ENCODE measurements around the gene GPR65.

Gene GPR65

DNA sequence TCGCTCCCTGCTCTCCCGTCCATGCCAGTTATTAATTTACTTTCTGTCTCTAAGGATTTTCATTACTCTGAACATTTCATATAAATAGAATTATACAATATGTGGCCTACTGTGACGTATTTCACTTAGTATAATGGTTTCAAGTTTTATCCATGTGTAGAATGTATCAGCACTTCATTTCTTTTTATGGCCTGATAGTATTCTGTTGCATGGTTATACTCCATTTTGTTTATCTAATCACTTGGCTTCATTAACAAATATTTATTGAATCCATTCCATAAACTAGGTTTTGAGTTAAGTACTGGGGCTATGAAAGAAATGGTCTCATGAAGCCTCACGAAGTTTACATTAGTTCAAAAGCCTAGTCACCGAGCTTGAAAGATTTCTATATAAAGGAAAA is 7.6 kb downstream of the GPR65 start:
- Histone ChIP-seq H3K4me3 (ENCODE audit: low read length) (no peak overlapping the region), H3K79me1 (ENCODE audit: low read length) (no peaks in the 10 kb centered on the region), H3K23ac (ENCODE audit: low read length) (no peak overlapping the region), H3K56ac (ENCODE audit: low read length) (no peak overlapping the region), H3K27me3 (ENCODE audit: insufficient read depth, low read length, poor library complexity) (no peaks in the 10 kb centered on the region), H2BK5ac (ENCODE audit: low read length) (no peak overlapping the region), H3K36me3 (ENCODE audit: control insufficient read depth, insufficient read depth, low read length) (no peaks in the 10 kb centered on the region), H4K8ac (ENCODE audit: low read depth, low read length) (no peak overlapping the region), H3K4me2 (ENCODE audit: low read length) (no peak overlapping the region), H3K27ac (ENCODE audit: low read depth, low read length) (no peak overlapping the region), H3K18ac (ENCODE audit: low read length) (no peak overlapping the region), H3K9ac (ENCODE audit: low read length) (no peak overlapping the region), H2BK120ac (ENCODE audit: low read depth, low read length) (no peak overlapping the region), H3K4me1 (ENCODE audit: control insufficient read depth, low read depth, low read length) (no peaks in the 10 kb centered on the region), H3K79me2 (ENCODE audit: control insufficient read depth, insufficient read depth, low read length) (no peaks in the 10 kb centered on the region), H4K5ac (ENCODE audit: low read length) (no peak overlapping the region), H3K4ac (ENCODE audit: low read depth, low read length) (no peak overlapping the region), H2BK15ac (replicated peaks; ENCODE audit: low read depth) (no peak overlapping the region), H2AK5ac (ENCODE audit: low read length) (no peak overlapping the region)
- DNase-seq, result no peak
- WGBS (ENCODE audit: extremely low coverage, insufficient coverage, low lambda C conversion rate), result no CpG with 5 or more reads among the region's 5 CpGs

DNA sequence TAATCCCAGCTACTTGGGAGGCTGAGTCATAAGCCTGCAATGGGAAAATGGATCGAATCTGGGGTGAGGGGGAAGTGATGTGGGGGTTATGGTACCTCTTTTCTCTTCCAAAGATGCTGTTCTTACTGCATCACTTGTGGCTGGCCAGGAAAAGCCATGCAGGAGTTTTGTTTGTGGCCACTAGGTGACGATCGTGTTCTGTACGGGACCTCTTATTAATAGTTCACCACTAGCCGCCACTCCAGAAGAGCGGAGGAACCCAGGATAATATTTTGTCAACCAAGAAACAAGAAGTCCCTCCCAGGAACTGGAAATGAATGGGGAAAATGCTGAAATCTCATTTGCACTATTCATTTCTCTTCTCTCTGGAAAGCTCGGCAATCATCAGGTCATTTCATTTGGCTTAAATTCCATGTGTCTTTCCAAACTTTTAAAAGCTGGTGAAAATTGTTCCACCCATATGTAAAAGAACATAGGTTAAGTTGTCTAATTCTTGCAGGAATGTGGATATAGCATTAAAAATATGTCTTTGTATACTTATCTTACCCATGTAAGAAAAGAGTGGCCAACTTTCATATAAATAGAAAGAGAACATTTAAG is 8.9 kb downstream of the GPR65 start:
- no peak overlapping the region for H2AK5ac ChIP-seq (ENCODE audit: low read length)
- H3K27ac ChIP-seq (ENCODE audit: low read depth, low read length), result no peak overlapping the region
- DNase-seq, result peak; percentile 78
- no peaks in the 10 kb centered on the region for H3K27me3 ChIP-seq (ENCODE audit: insufficient read depth, low read length, poor library complexity)
- H2BK5ac ChIP-seq (ENCODE audit: low read length), result no peak overlapping the region
- no peaks in the 10 kb centered on the region for H3K4me1 ChIP-seq (ENCODE audit: control insufficient read depth, low read depth, low read length)
- no peak overlapping the region for H3K4me2 ChIP-seq (ENCODE audit: low read length)
- H3K79me1 ChIP-seq (ENCODE audit: low read length), result no peaks in the 10 kb centered on the region
- H3K56ac ChIP-seq (ENCODE audit: low read length), result no peak overlapping the region
- no peak overlapping the region for H2BK120ac ChIP-seq (ENCODE audit: low read depth, low read length)
- WGBS (ENCODE audit: extremely low coverage, insufficient coverage, low lambda C conversion rate), result no CpG with 5 or more reads among the region's 7 CpGs
- H3K79me2 ChIP-seq (ENCODE audit: control insufficient read depth, insufficient read depth, low read length), result no peaks in the 10 kb centered on the region
- no peak overlapping the region for H3K18ac ChIP-seq (ENCODE audit: low read length)
- no peak overlapping the region for H3K4me3 ChIP-seq (ENCODE audit: low read length)
- H3K4ac ChIP-seq (ENCODE audit: low read depth, low read length), result no peak overlapping the region
- no peak overlapping the region for H4K8ac ChIP-seq (ENCODE audit: low read depth, low read length)
- no peak overlapping the region for H4K5ac ChIP-seq (ENCODE audit: low read length)
- H3K36me3 ChIP-seq (ENCODE audit: control insufficient read depth, insufficient read depth, low read length), result no peaks in the 10 kb centered on the region
- no peak overlapping the region for H2BK15ac ChIP-seq (replicated peaks; ENCODE audit: low read depth)
- no peak overlapping the region for H3K23ac ChIP-seq (ENCODE audit: low read length)
- H3K9ac ChIP-seq (ENCODE audit: low read length), result no peak overlapping the region

- DNase-seq, result peak; percentile 28
- no peak overlapping the region for H4K5ac ChIP-seq (ENCODE audit: low read length)
- no peak overlapping the region for H3K9ac ChIP-seq (ENCODE audit: low read length)
- H4K8ac ChIP-seq (ENCODE audit: low read depth, low read length), result no peak overlapping the region
- H3K79me1 ChIP-seq (ENCODE audit: low read length), result no peaks in the 10 kb centered on the region
- H2BK5ac ChIP-seq (ENCODE audit: low read length), result no peak overlapping the region
- no peak overlapping the region for H3K18ac ChIP-seq (ENCODE audit: low read length)
- H2BK120ac ChIP-seq (ENCODE audit: low read depth, low read length), result no peak overlapping the region
- no peaks in the 10 kb centered on the region for H3K4me1 ChIP-seq (ENCODE audit: control insufficient read depth, low read depth, low read length)
- H3K4me2 ChIP-seq (ENCODE audit: low read length), result no peak overlapping the region
- H3K36me3 ChIP-seq (ENCODE audit: control insufficient read depth, insufficient read depth, low read length), result no peaks in the 10 kb centered on the region
- no peak overlapping the region for H2BK15ac ChIP-seq (replicated peaks; ENCODE audit: low read depth)
- H3K56ac ChIP-seq (ENCODE audit: low read length), result no peak overlapping the region
- H3K4ac ChIP-seq (ENCODE audit: low read depth, low read length), result no peak overlapping the region
- H3K4me3 ChIP-seq (ENCODE audit: low read length), result no peak overlapping the region
- no peak overlapping the region for H3K23ac ChIP-seq (ENCODE audit: low read length)
- no peak overlapping the region for H2AK5ac ChIP-seq (ENCODE audit: low read length)
- no peak overlapping the region for H3K27ac ChIP-seq (ENCODE audit: low read depth, low read length)
- H3K27me3 ChIP-seq (ENCODE audit: insufficient read depth, low read length, poor library complexity), result no peaks in the 10 kb centered on the region
- WGBS (ENCODE audit: extremely low coverage, insufficient coverage, low lambda C conversion rate), result no CpG with 5 or more reads among the region's 2 CpGs
- no peaks in the 10 kb centered on the region for H3K79me2 ChIP-seq (ENCODE audit: control insufficient read depth, insufficient read depth, low read length)
Observed at GRCh38 chr14:88016768-88017167, 11.8 kb downstream of the GPR65 start.

- no peak overlapping the region for H3K27ac ChIP-seq (ENCODE audit: low read depth, low read length)
- H4K8ac ChIP-seq (ENCODE audit: low read depth, low read length), result no peak overlapping the region
- H3K27me3 ChIP-seq (ENCODE audit: insufficient read depth, low read length, poor library complexity), result no peaks in the 10 kb centered on the region
- H2BK15ac ChIP-seq (replicated peaks; ENCODE audit: low read depth), result no peak overlapping the region
- H3K36me3 ChIP-seq (ENCODE audit: control insufficient read depth, insufficient read depth, low read length), result no peaks in the 10 kb centered on the region
- H3K4me1 ChIP-seq (ENCODE audit: control insufficient read depth, low read depth, low read length), result no peaks in the 10 kb centered on the region
- H3K4me2 ChIP-seq (ENCODE audit: low read length), result no peak overlapping the region
- H3K79me2 ChIP-seq (ENCODE audit: control insufficient read depth, insufficient read depth, low read length), result no peaks in the 10 kb centered on the region
- no peak overlapping the region for H3K9ac ChIP-seq (ENCODE audit: low read length)
- no peak overlapping the region for H2AK5ac ChIP-seq (ENCODE audit: low read length)
- no CpG with 5 or more reads among the region's 2 CpGs for WGBS (ENCODE audit: extremely low coverage, insufficient coverage, low lambda C conversion rate)
- no peak overlapping the region for H3K56ac ChIP-seq (ENCODE audit: low read length)
- DNase-seq, result no peak
- H2BK120ac ChIP-seq (ENCODE audit: low read depth, low read length), result no peak overlapping the region
- no peak overlapping the region for H3K23ac ChIP-seq (ENCODE audit: low read length)
- no peak overlapping the region for H3K4ac ChIP-seq (ENCODE audit: low read depth, low read length)
- H3K4me3 ChIP-seq (ENCODE audit: low read length), result no peak overlapping the region
- H2BK5ac ChIP-seq (ENCODE audit: low read length), result no peak overlapping the region
- H3K18ac ChIP-seq (ENCODE audit: low read length), result peak overlapping the region; percentile 60
- H3K79me1 ChIP-seq (ENCODE audit: low read length), result no peaks in the 10 kb centered on the region
- no peak overlapping the region for H4K5ac ChIP-seq (ENCODE audit: low read length)
Observed at GRCh38 chr14:88017535-88017934, 12.6 kb downstream of the GPR65 start.

DNA sequence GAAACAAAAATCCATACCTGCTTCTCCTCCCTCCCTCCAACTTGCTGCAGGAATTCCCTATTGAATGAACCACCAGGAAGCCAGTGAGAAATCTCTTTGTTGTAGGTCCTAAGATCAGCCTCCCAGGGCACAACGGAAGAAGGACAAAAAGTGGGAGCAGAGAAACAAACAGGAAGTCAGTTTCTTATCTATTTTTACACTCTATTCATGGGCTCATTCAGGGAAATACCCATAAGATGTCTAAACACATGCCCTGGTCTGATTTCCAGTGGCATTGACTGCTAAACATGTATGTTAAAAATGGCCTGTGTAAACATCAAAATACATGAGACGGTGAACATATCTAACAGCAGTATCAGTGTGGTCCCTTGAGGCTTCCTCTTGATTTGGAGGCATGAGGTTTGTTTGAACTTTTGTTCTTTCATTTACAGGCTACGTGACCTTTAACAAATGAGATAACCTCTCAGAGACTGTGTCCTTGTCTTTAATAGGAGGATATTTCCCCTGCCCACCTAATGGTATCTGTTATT is 18.8 kb downstream of the GPR65 start:
- Histone ChIP-seq H3K36me3 (ENCODE audit: control insufficient read depth, insufficient read depth, low read length) (no peaks in the 10 kb centered on the region), H3K4me2 (ENCODE audit: low read length) (no peak overlapping the region), H2BK15ac (replicated peaks; ENCODE audit: low read depth) (no peak overlapping the region), H2BK120ac (ENCODE audit: low read depth, low read length) (peak overlapping the region; percentile 86), H3K18ac (ENCODE audit: low read length) (peak overlapping the region; percentile 85), H3K4ac (ENCODE audit: low read depth, low read length) (peak overlapping the region; percentile 91), H3K27ac (ENCODE audit: low read depth, low read length) (peak overlapping the region; percentile 84), H3K9ac (ENCODE audit: low read length) (no peak overlapping the region), H2BK5ac (ENCODE audit: low read length) (peak overlapping the region; percentile 95), H3K23ac (ENCODE audit: low read length) (no peak overlapping the region), H3K56ac (ENCODE audit: low read length) (peak overlapping the region; percentile 83), H3K79me1 (ENCODE audit: low read length) (no peaks in the 10 kb centered on the region), H3K4me1 (ENCODE audit: control insufficient read depth, low read depth, low read length) (peaks cover 9% of the 10 kb centered on the region), H2AK5ac (ENCODE audit: low read length) (no peak overlapping the region), H3K79me2 (ENCODE audit: control insufficient read depth, insufficient read depth, low read length) (no peaks in the 10 kb centered on the region), H3K4me3 (ENCODE audit: low read length) (no peak overlapping the region), H4K5ac (ENCODE audit: low read length) (no peak overlapping the region), H3K27me3 (ENCODE audit: insufficient read depth, low read length, poor library complexity) (no peaks in the 10 kb centered on the region), H4K8ac (ENCODE audit: low read depth, low read length) (no peak overlapping the region)
- DNase-seq, result peak; percentile 75
- WGBS (ENCODE audit: extremely low coverage, insufficient coverage, low lambda C conversion rate), result no CpG with 5 or more reads among the region's 3 CpGs
